Activated B cell treated with CpG ODN at 0.5 μM for 24 hours (primary cell): ENCODE data around the gene CPLX3. TPM values are rescaled to one million over a fixed set of nuclear protein-coding genes. Genes with fewer than 3 reads are reported as not detected.

Source experiments
- ATAC-seq: fragments of 200-7000 bp; cut with Tn5 transposase; one replicate; pipeline ENCODE4 v1.10.0; 2021; ENCODE audit warnings: low read depth, mild to moderate bottlenecking, moderate library complexity
- CTCF ChIA-PET: fragments of 350-600 bp; sonication (Branson Sonifier 250); formaldehyde crosslinking; loops from one replicate; lab custom pipeline; 2021; ENCODE audit warnings: antibody characterized with exemption; lab: Charles Lee
- POLR2A ChIA-PET: fragments of 350-600 bp; sonication (Branson Sonifier 250); formaldehyde crosslinking; loops from one replicate; lab custom pipeline; 2021; ENCODE audit warnings: antibody characterized with exemption; lab: Charles Lee
- DNase-seq: peaks from one replicate; pipeline ENCODE4 v3.0.0; 2022
- H3K27ac Mint-ChIP-seq: one replicate; pipeline ENCODE4 v1.8.0; 2020; ENCODE audit warnings: mixed read lengths
- H3K27me3 Mint-ChIP-seq: one replicate; pipeline ENCODE4 v1.8.0; 2021; ENCODE audit warnings: mixed read lengths
- H3K36me3 Mint-ChIP-seq: one replicate; pipeline ENCODE4 v1.8.0; 2021; ENCODE audit warnings: low read depth, mixed read lengths
- H3K4me1 Mint-ChIP-seq: one replicate; pipeline ENCODE4 v1.8.0; 2021; ENCODE audit warnings: mixed read lengths
- H3K4me3 Mint-ChIP-seq: one replicate; pipeline ENCODE4 v1.8.0; 2020; ENCODE audit warnings: mild to moderate bottlenecking, mixed read lengths
- H3K9me3 Mint-ChIP-seq: one replicate; pipeline ENCODE4 v1.8.0; 2020; ENCODE audit warnings: mixed read lengths
- CTCF ChIP-seq: fragments of 200-600 bp; IDR thresholded peaks from one replicate; pipeline ENCODE4 v1.8.0; 2022; ENCODE audit warnings: antibody characterized with exemption, mild to moderate bottlenecking
- intact Hi-C: fragments of 100-400 bp; cut with micrococcal nuclease; formaldehyde crosslinking; loops from one replicate; pipeline ENCODE4 v1.15.1; 2024
- total RNA-seq: library from RNA; stranded (reverse); gene quantifications from 2 replicates; pipeline ENCODE4 v1.2.3, GENCODE V29; 2022

CPLX3 gene
- total RNA-seq, 1 donor from 2014 or later = 0.22 TPM

DNA sequence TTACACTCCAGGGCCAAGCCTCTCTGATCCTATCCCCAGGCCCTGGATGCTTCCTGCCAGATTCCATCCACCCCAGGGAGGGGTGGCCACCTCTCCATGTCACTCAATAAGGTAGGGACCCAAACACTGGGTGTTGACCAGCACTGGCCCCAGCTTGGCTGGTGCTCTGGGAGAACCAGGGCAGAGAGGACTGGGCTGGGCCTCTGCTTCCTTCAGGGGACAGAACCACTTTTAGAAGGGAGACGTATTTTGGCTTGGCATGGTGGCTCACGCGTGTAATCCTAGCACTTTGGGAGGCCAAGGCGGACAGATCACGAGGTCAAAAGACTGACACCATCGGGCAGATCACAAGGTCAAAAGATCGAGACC, 4.7 kb upstream of the CPLX3 start:
- Mint-ChIP-seq H3K27me3 (peaks cover 3% of the 10 kb centered on the region), H3K4me1 (peaks cover 43% of the 10 kb centered on the region), H3K36me3 (no peaks in the 10 kb centered on the region), H3K9me3 (no peaks in the 10 kb centered on the region), H3K27ac (no peak overlapping the region), H3K4me3 (no peak overlapping the region)
- intact Hi-C loops = loop anchor here (1.0 kb wide), 1 partner anchor 80 kb away; no protein-coding TSS in a partner anchor
- no peak for TF ChIP-seq CTCF
- DNase-seq = no peak
- ATAC-seq = no peak
- POLR2A ChIA-PET = interaction anchor here (0.5 to 2.2 kb wide), 10 partner anchors 11 to 206 kb away, joined by 3 to 13 read pairs (median 6); partner anchors contain the start of gene CLK3
- CTCF ChIA-PET = interaction anchor here (0.7 to 1.0 kb wide), 5 partner anchors 9 to 80 kb away, joined by 3 to 4 read pairs (median 3); partner anchors contain the start of gene CSK

DNA sequence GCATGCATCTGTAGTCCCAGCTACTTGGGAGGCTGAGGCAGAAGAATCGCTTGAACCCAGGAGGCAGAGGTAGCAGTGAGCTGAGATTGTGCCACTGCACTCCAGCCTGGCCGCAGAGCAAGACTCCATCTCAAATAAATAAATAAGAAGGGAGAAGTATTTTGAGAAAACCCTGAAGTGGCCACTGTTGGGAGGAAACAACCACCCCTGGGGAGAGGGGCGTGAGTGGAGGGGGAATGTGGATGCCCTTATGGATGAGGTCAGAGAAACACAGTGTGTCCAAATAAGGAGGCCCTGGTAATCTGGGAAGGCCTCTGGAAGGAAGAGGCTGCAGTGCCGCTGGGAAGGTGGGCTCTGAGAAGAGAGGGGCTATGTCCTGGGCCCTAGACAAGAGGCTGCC, 4.2 kb upstream of the CPLX3 start:
- no peaks in the 10 kb centered on the region for H3K9me3 Mint-ChIP-seq
- ChIA-PET POLR2A (interaction anchor here (1.3 to 2.2 kb wide), 2 partner anchors 11 to 39 kb away, joined by 7 to 13 read pairs; no protein-coding TSS in a partner anchor), CTCF (interaction anchor here (0.9 kb wide), 1 partner anchor 79 kb away, joined by 3 read pairs; no protein-coding TSS in a partner anchor)
- ATAC-seq (no peak), DNase-seq (no peak)
- peaks cover 43% of the 10 kb centered on the region for H3K4me1 Mint-ChIP-seq
- no peaks in the 10 kb centered on the region for H3K36me3 Mint-ChIP-seq
- intact Hi-C loops = no loop called here
- H3K27ac Mint-ChIP-seq = no peak overlapping the region
- H3K27me3 Mint-ChIP-seq = peaks cover 8% of the 10 kb centered on the region
- TF ChIP-seq CTCF = no peak
- no peak overlapping the region for H3K4me3 Mint-ChIP-seq

- Mint-ChIP-seq H3K27ac (no peak overlapping the region), H3K4me3 (no peak overlapping the region), H3K27me3 (peaks cover 18% of the 10 kb centered on the region), H3K4me1 (peaks cover 43% of the 10 kb centered on the region), H3K9me3 (no peaks in the 10 kb centered on the region), H3K36me3 (no peaks in the 10 kb centered on the region)
- ChIA-PET POLR2A (interaction anchor here (0.6 kb wide), 1 partner anchor 12 kb away, joined by 3 read pairs; no protein-coding TSS in a partner anchor), CTCF (no interaction called here)
- intact Hi-C loops = no loop called here
- no peak for DNase-seq
- no peak for ATAC-seq
- no peak for TF ChIP-seq CTCF
Observed at GRCh38 chr15:74823324-74823723, 3.1 kb upstream of the CPLX3 start.

GRCh38 chr15:74824976-74825375, 1.5 kb upstream of the CPLX3 start:
- ATAC-seq (no peak), DNase-seq (no peak)
- Mint-ChIP-seq H3K9me3 (no peaks in the 10 kb centered on the region), H3K4me3 (no peak overlapping the region), H3K4me1 (peaks cover 27% of the 10 kb centered on the region), H3K27me3 (peaks cover 21% of the 10 kb centered on the region), H3K36me3 (no peaks in the 10 kb centered on the region), H3K27ac (no peak overlapping the region)
- ChIA-PET POLR2A (interaction anchor here (0.9 kb wide), 1 partner anchor 37 kb away, joined by 3 read pairs; no protein-coding TSS in a partner anchor), CTCF (no interaction called here)
- no peak for TF ChIP-seq CTCF
- intact Hi-C loops = no loop called here

DNA sequence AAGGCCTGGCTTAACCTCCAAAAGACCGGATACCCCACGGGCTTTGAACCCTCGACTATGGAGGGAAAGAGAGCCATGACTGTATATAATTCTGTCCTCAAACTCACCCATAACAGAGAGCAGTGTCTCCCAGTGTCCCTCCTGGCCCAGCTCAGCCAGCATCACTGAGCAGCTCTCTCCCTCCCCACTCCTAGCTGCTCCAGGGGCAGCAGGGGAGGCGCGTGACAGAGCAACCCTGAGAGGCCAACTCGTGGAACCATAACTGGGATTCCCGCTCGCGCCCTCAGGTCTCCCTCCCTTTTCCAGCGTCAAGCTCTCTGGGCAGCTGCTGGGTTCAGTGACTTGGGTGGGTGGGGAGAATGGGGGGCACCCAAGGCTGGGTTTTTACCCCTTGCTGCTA, 561 bp upstream of the CPLX3 start:
- DNase-seq = no peak
- intact Hi-C loops = loop anchor here (1.0 to 2.0 kb wide), 2 partner anchors 17 to 169 kb away; partner anchors contain the start of genes SCAMP5 and ULK3

More for the DNA sequence above, 561 bp upstream of the CPLX3 start:
- Mint-ChIP-seq H3K36me3 (no peaks in the 10 kb centered on the region), H3K4me3 (no peak overlapping the region), H3K27me3 (peaks cover 21% of the 10 kb centered on the region), H3K9me3 (no peaks in the 10 kb centered on the region), H3K4me1 (peaks cover 18% of the 10 kb centered on the region), H3K27ac (no peak overlapping the region)
- ChIA-PET CTCF (interaction anchor here (1.9 kb wide), 1 partner anchor 75 kb away, joined by 6 read pairs; no protein-coding TSS in a partner anchor), POLR2A (interaction anchor here (0.5 to 0.9 kb wide), 2 partner anchors 38 to 113 kb away, joined by 3 read pairs; no protein-coding TSS in a partner anchor)
- TF ChIP-seq CTCF = no peak
- no peak for ATAC-seq
